GM21717 (cell line): ENCODE results near the gene MAPKAPK2.
A peak's percentile ranks its signal among the peaks of the same experiment; 100 is the strongest.
"Not testable (repeated sequence)": the region's sequence is repeated elsewhere in the genome, so short reads cannot be mapped to it uniquely, and the experiment has no call there.

Experiments used
- ATAC-seq: cut with Tn5 transposase; IDR thresholded peaks from one replicate; pipeline ENCODE4 v1.9.1; 2021; ENCODE audit warnings: mild to moderate bottlenecking, moderate library complexity; ENCODE audit not compliant: unreplicated experiment

MAPKAPK2 gene

GRCh38 chr1:206739411-206740076, 54.8 kb downstream of the MAPKAPK2 start:
- ATAC-seq = peak; percentile 81

GRCh38 chr1:206741142-206741701, 56.5 kb downstream of the MAPKAPK2 start:
- ATAC-seq = no peak

- ATAC-seq = no peak
These were observed 58.1 kb downstream of the MAPKAPK2 start for GRCh38 chr1:206742719-206743383.

- ATAC-seq = no peak
These were observed 60.0 kb downstream of the MAPKAPK2 start for GRCh38 chr1:206744683-206745082.

GRCh38 chr1:206745301-206745700, 60.6 kb downstream of the MAPKAPK2 start:
- ATAC-seq = no peak

GRCh38 chr1:206748348-206749030, 63.8 kb downstream of the MAPKAPK2 start:
- no peak for ATAC-seq

GRCh38 chr1:206751891-206752290, 67.2 kb downstream of the MAPKAPK2 start:
- ATAC-seq = no peak

- no peak for ATAC-seq
These were observed 67.8 kb downstream of the MAPKAPK2 start for GRCh38 chr1:206752481-206752880.

GRCh38 chr1:206753141-206753540, 68.4 kb downstream of the MAPKAPK2 start:
- ATAC-seq = no peak

- ATAC-seq = no peak
These were observed 69.3 kb downstream of the MAPKAPK2 start for GRCh38 chr1:206754011-206754410.

- ATAC-seq = no peak
These were observed 73.0 kb downstream of the MAPKAPK2 start for GRCh38 chr1:206757524-206758266.

- no peak for ATAC-seq
These were observed 75.9 kb downstream of the MAPKAPK2 start for GRCh38 chr1:206760590-206760989.

GRCh38 chr1:206761159-206761768, 76.6 kb downstream of the MAPKAPK2 start:
- ATAC-seq = no peak

- ATAC-seq = not testable (repeated sequence)
These were observed 78.1 kb downstream of the MAPKAPK2 start for GRCh38 chr1:206762741-206763364.

- not testable (repeated sequence) for ATAC-seq
These were observed 81.1 kb downstream of the MAPKAPK2 start for GRCh38 chr1:206765771-206766170.

- peak; percentile 51 for ATAC-seq
These were observed 81.6 kb downstream of the MAPKAPK2 start for GRCh38 chr1:206766251-206766856.

GRCh38 chr1:206768472-206769303, 84.0 kb downstream of the MAPKAPK2 start:
- peak; percentile 1 for ATAC-seq

GRCh38 chr1:206769304-206769731, 84.6 kb downstream of the MAPKAPK2 start:
- ATAC-seq = peak; percentile 52
